A549 (cell line): ENCODE results near the gene FHAD1. TPM values are rescaled to one million over a fixed set of nuclear protein-coding genes. Genes with fewer than 3 reads are reported as not detected.

Source experiments
- ATAC-seq, 2 experiments: fragments of 200-7000 bp in 1 of 2; fragments of >200 bp in 1 of 2; cut with Nextera tagmentation in 1 of 2; cut with Tn5 transposase in 1 of 2; 3 replicates each; pipeline versions ENCODE4 v1.8.0 to v1.9.1; 2018 to 2020; ENCODE audit warnings: mild to moderate bottlenecking in 1 of 2, moderate library complexity in 1 of 2
- CTCF ChIA-PET: fragments of 300-600 bp; sonication (Branson Sonifier 250); formaldehyde crosslinking; extraction: SDS; loops from one replicate; lab custom pipeline; 2021; ENCODE audit warnings: antibody characterized with exemption, inconsistent platforms; lab: Yijun Ruan, JAX
- POLR2A ChIA-PET: fragments of 350-600 bp; formaldehyde crosslinking; extraction: SDS; loops from one replicate; lab custom pipeline; 2021; ENCODE audit warnings: antibody characterized with exemption, inconsistent platforms; lab: Yijun Ruan, JAX
- DNase-seq, 2 experiments: peaks; one replicate each; pipeline versions ENCODE4 v3.0.0 to v3.0.0-alpha.2; 2011 to 2016; ENCODE audit warnings: low read depth in 1 of 2, low spot score in 1 of 2
- FAIRE-seq: peaks from 2 replicates; lab custom pipeline; 2011; peaks lifted over from hg19 to GRCh38; lab: Jason Lieb, UNC
- H3K27ac ChIP-seq, 2 experiments: fragments of >200 bp; sonication (Bioruptor Twin); formaldehyde crosslinking; 3 replicates each; pipeline ENCODE4 v1.5.1; 2016 to 2017
- H3K4me1 ChIP-seq: fragments of >200 bp; sonication (Bioruptor Twin); formaldehyde crosslinking; 3 replicates; pipeline ENCODE4 v1.6.1; 2016
- H3K4me2 ChIP-seq: fragments of >200 bp; sonication (Bioruptor Twin); formaldehyde crosslinking; 3 replicates; pipeline ENCODE4 v1.6.1; 2016
- H3K4me3 ChIP-seq: fragments of >200 bp; sonication (Bioruptor Twin); formaldehyde crosslinking; 3 replicates; pipeline ENCODE4 v1.5.1; 2016
- H3K9me3 ChIP-seq: fragments of >200 bp; sonication (Bioruptor Twin); formaldehyde crosslinking; 3 replicates; pipeline ENCODE4 v1.6.1; 2016
- ATOH8 ChIP-seq: fragments of 250-450 bp; sonication (Bioruptor Pico); IDR thresholded peaks from 2 replicates; pipeline ENCODE4 v1.5.0; 2020; ENCODE audit warnings: low read depth, mild to moderate bottlenecking, moderate library complexity
- CBX2 ChIP-seq: fragments of 200-600 bp; sonication (generic); IDR thresholded peaks from 2 replicates; pipeline ENCODE4 v1.6.1; 2016; ENCODE audit warnings: low read depth, mild to moderate bottlenecking, borderline replicate concordance
- CEBPB ChIP-seq, 2 experiments: fragments of >200 bp in 1 of 2; sonication (Bioruptor Twin) in 1 of 2; formaldehyde crosslinking in 1 of 2; IDR thresholded peaks; 2 replicates each; pipeline ENCODE4 v1.6.1; 2012 to 2016
- CHD2 ChIP-seq: fragments of 150-350 bp; IDR thresholded peaks from 2 replicates; pipeline ENCODE4 v1.6.1; 2014; ENCODE audit warnings: low read length; ENCODE audit not compliant: partially characterized antibody
- CHD4 ChIP-seq: fragments of 200-600 bp; sonication (generic); IDR thresholded peaks from 2 replicates; pipeline ENCODE4 v1.6.1; 2016; ENCODE audit warnings: antibody characterized with exemption, mild to moderate bottlenecking, borderline replicate concordance
- E2F6 ChIP-seq: IDR thresholded peaks from 2 replicates; pipeline ENCODE4 v1.6.1; 2012; ENCODE audit warnings: low read depth, borderline replicate concordance
- EHF ChIP-seq: fragments of 250-450 bp; sonication (Bioruptor Pico); IDR thresholded peaks from 2 replicates; pipeline ENCODE4 v1.5.0; 2020; ENCODE audit warnings: mild to moderate bottlenecking
- EP300 ChIP-seq, 2 experiments: fragments of >200 bp; sonication (Bioruptor Twin); formaldehyde crosslinking; IDR thresholded peaks; 2 replicates in 1 of 2; 3 replicates in 1 of 2; pipeline ENCODE4 v1.6.1; 2016 to 2017
- FOSB ChIP-seq: fragments of 250-450 bp; sonication (Bioruptor Pico); IDR thresholded peaks from 2 replicates; pipeline ENCODE4 v1.5.0; 2020; ENCODE audit warnings: mild to moderate bottlenecking, moderate library complexity
- FOSL2 ChIP-seq, 2 experiments: fragments of 450-650 bp in 1 of 2; fragments of >200 bp in 1 of 2; sonication (Bioruptor Twin) in 1 of 2; formaldehyde crosslinking; IDR thresholded peaks; 2 replicates each; pipeline versions ENCODE4 v1.5.0 to v1.6.1; 2016 to 2020; ENCODE audit warnings: mild to moderate bottlenecking in 1 of 2, moderate library complexity in 1 of 2
- GATA3 ChIP-seq: IDR thresholded peaks from 2 replicates; pipeline ENCODE4 v1.6.1; 2012; ENCODE audit warnings: borderline replicate concordance
- HDAC2 ChIP-seq: fragments of 200-600 bp; sonication (generic); IDR thresholded peaks from 2 replicates; pipeline ENCODE4 v1.6.1; 2016
- HES2 ChIP-seq: fragments of >200 bp; sonication (Bioruptor Twin); formaldehyde crosslinking; IDR thresholded peaks from 2 replicates; pipeline ENCODE4 v1.6.1; 2016
- HOXA7 ChIP-seq: fragments of 250-450 bp; sonication (Bioruptor Pico); IDR thresholded peaks from 2 replicates; pipeline ENCODE4 v1.5.0; 2020; ENCODE audit warnings: mild to moderate bottlenecking, moderate library complexity
- HOXB13 ChIP-seq: fragments of 250-450 bp; sonication (Bioruptor Pico); IDR thresholded peaks from 2 replicates; pipeline ENCODE4 v1.5.0; 2020; ENCODE audit warnings: low read depth, mild to moderate bottlenecking, moderate library complexity
- JUN ChIP-seq, 2 experiments: fragments of >200 bp; sonication (Bioruptor Twin); formaldehyde crosslinking; IDR thresholded peaks; 2 replicates in 1 of 2; 3 replicates in 1 of 2; pipeline ENCODE4 v1.6.1; 2016 to 2017
- JUNB ChIP-seq: fragments of >200 bp; sonication (Bioruptor Twin); formaldehyde crosslinking; IDR thresholded peaks from 2 replicates; pipeline ENCODE4 v1.6.1; 2016
- KDM1A ChIP-seq: fragments of 200-600 bp; sonication (generic); IDR thresholded peaks from 2 replicates; pipeline ENCODE4 v1.6.1; 2016; ENCODE audit warnings: low read depth, mild to moderate bottlenecking
- MAZ ChIP-seq: fragments of 150-350 bp; IDR thresholded peaks from 2 replicates; pipeline ENCODE4 v1.6.1; 2014; ENCODE audit warnings: antibody characterized with exemption, low read depth, low read length, borderline replicate concordance
- NPAS2 ChIP-seq: fragments of 250-450 bp; sonication (Bioruptor Pico); IDR thresholded peaks from 2 replicates; pipeline ENCODE4 v1.8.0; 2022; ENCODE audit warnings: mild to moderate bottlenecking, moderate library complexity, borderline replicate concordance
- POLR2AphosphoS2 ChIP-seq: conservative IDR thresholded peaks from 2 replicates; pipeline ENCODE4 v1.6.1; 2012; ENCODE audit warnings: low read length, improper control_type of control experiment, inconsistent platforms
- RAD21 ChIP-seq, 2 experiments: fragments of >200 bp in 1 of 2; sonication (Bioruptor Twin) in 1 of 2; formaldehyde crosslinking in 1 of 2; IDR thresholded peaks in 1 of 2; conservative IDR thresholded peaks in 1 of 2; 2 replicates in 1 of 2; 3 replicates in 1 of 2; pipeline ENCODE4 v1.6.1; 2012 to 2018; ENCODE audit warnings: inconsistent platforms in 1 of 2
- RCOR1 ChIP-seq: fragments of 150-350 bp; IDR thresholded peaks from 2 replicates; pipeline ENCODE4 v1.6.1; 2014; ENCODE audit warnings: antibody characterized with exemption, low read length, low read depth
- RFX5 ChIP-seq: fragments of 450-650 bp; IDR thresholded peaks from 2 replicates; pipeline ENCODE4 v1.7.1; 2014; ENCODE audit warnings: antibody characterized with exemption, mild to moderate bottlenecking, moderate library complexity
- RNF2 ChIP-seq: fragments of 200-600 bp; sonication (generic); IDR thresholded peaks from 2 replicates; pipeline ENCODE4 v1.6.1; 2016; ENCODE audit warnings: low read depth, mild to moderate bottlenecking, antibody characterized with exemption, moderate library complexity, borderline replicate concordance
- SREBF2 ChIP-seq: fragments of 450-650 bp; IDR thresholded peaks from 2 replicates; pipeline ENCODE4 v1.6.1; 2014; ENCODE audit warnings: mild to moderate bottlenecking, moderate library complexity
- TFCP2L1 ChIP-seq: fragments of 250-450 bp; sonication (Bioruptor Pico); IDR thresholded peaks from 2 replicates; pipeline ENCODE4 v1.5.0; 2021; ENCODE audit warnings: mild to moderate bottlenecking
- TP53 ChIP-seq: fragments of 250-450 bp; sonication (Bioruptor Pico); IDR thresholded peaks from 2 replicates; pipeline ENCODE4 v1.5.0; 2021; ENCODE audit warnings: mild to moderate bottlenecking, moderate library complexity
- USF2 ChIP-seq: fragments of 450-650 bp; IDR thresholded peaks from 2 replicates; pipeline ENCODE4 v1.6.1; 2014; ENCODE audit warnings: antibody characterized with exemption
- ZFP36 ChIP-seq: fragments of 450-650 bp; IDR thresholded peaks from 2 replicates; pipeline ENCODE4 v1.6.1; 2014; ENCODE audit warnings: borderline replicate concordance; ENCODE audit not compliant: partially characterized antibody
- WGBS: methylation state at CpG from one replicate; pipeline ENCODE4 v1.1.6; 2017; ENCODE audit errors: missing lambda C conversion rate; 5-methylcytosine and 5-hydroxymethylcytosine counted together
- polyA plus RNA-seq, 4 experiments: library from polyadenylated mRNA; depleted of rRNA in 3 of 4; stranded (reverse); fragments of >200 nt; fragmentation: RNase III in 1 of 4; extraction: RNeasy Plus Mini Kit Qiagen cat#74134 plus additional on column Dnase treatment in 1 of 4; gene quantifications; 2 replicates in 3 of 4; 3 replicates in 1 of 4; pipeline ENCODE4 v1.2.3, GENCODE V29; 2011 to 2017

Gene FHAD1
- polyA plus RNA-seq, 2 of the 4 experiments (the other 2 are of a cell fraction), result 0.31 to 0.32 TPM

- Histone ChIP-seq H3K9me3 (no peaks in the 10 kb centered on the region), H3K27ac (no peak overlapping the region), H3K4me3 (no peak overlapping the region), H3K4me1 (0 out of 3 replicates have a peak, but pooled peaks cover 3% of the 10 kb centered on the region), H3K4me2 (no peak overlapping the region)
- no peak for DNase-seq
- ChIA-PET POLR2A (no interaction called here), CTCF (interaction anchor here (0.9 to 2.2 kb wide), 5 partner anchors 9 to 92 kb away, joined by 3 to 8 read pairs (median 5); no protein-coding TSS in a partner anchor)
- WGBS, result 93% methylated on average over 12 of the region's 12 CpGs
- TF ChIP-seq POLR2AphosphoS2 (no peak), CBX2 (no peak), HDAC2 (no peak), RAD21 (conservative IDR thresholded peaks at IDR 0.05 in 1 of 2, IDR thresholded peaks at IDR 0.05 in 1 of 2) (no peak), ZFP36 (no peak), RCOR1 (no peak), GATA3 (no peak), HOXB13 (no peak), JUNB (no peak), KDM1A (no peak), FOSB (no peak), HES2 (no peak), CHD4 (no peak), RNF2 (no peak), MAZ (no peak), ATOH8 (no peak), RFX5 (no peak)
- no peak for FAIRE-seq
- ATAC-seq, result no peak
These were observed 27.0 kb upstream of the FHAD1 start for GRCh38 chr1:15220024-15220392.

- FAIRE-seq, result no peak
These were observed 26.1 kb upstream of the FHAD1 start for GRCh38 chr1:15220825-15221431.

More at GRCh38 chr1:15220825-15221431, 26.1 kb upstream of the FHAD1 start:
- ChIA-PET CTCF (interaction anchor here (0.6 to 2.2 kb wide), 7 partner anchors 8 to 203 kb away, joined by 3 to 8 read pairs (median 3); no protein-coding TSS in a partner anchor), POLR2A (no interaction called here)
- no peak overlapping the region for H3K27ac ChIP-seq
- H3K4me2 ChIP-seq, result no peak overlapping the region
- 0 out of 3 replicates have a peak, but pooled peaks cover 3% of the 10 kb centered on the region for H3K4me1 ChIP-seq
- ATAC-seq, result peak in 1 of 2 experiments; percentile 57; a peak in 3 of 6 replicates
- no peak for TF ChIP-seq SREBF2
- TF ChIP-seq TFCP2L1 (CRISPR knock-in tag), result no peak
- TF ChIP-seq FOSL2 (IDR thresholded peaks at IDR 0.05), result no peak
- no peak for TF ChIP-seq FOSL2 (CRISPR knock-in tag; IDR thresholded peaks at IDR 0.05)
- no peak for TF ChIP-seq RAD21 (conservative IDR thresholded peaks at IDR 0.05 in 1 of 2, IDR thresholded peaks at IDR 0.05 in 1 of 2)
- TF ChIP-seq HOXA7 (CRISPR knock-in tag), result no peak
- no peak for TF ChIP-seq TP53
- no peak for TF ChIP-seq NPAS2
- TF ChIP-seq CHD2, result no peak
- no peak for TF ChIP-seq E2F6
- no peak for TF ChIP-seq MAZ
- TF ChIP-seq EP300 (IDR thresholded peaks at IDR 0.05), result no peak
- TF ChIP-seq JUN (IDR thresholded peaks at IDR 0.05), result no peak
- TF ChIP-seq JUNB, result no peak
- no peak for TF ChIP-seq CEBPB (IDR thresholded peaks at IDR 0.05)
- TF ChIP-seq CBX2, result no peak
- TF ChIP-seq EHF (CRISPR knock-in tag), result no peak
- no peak for TF ChIP-seq USF2
- WGBS, result 88% methylated on average over 7 of the region's 7 CpGs
- H3K4me3 ChIP-seq, result no peak overlapping the region
- no peaks in the 10 kb centered on the region for H3K9me3 ChIP-seq
- DNase-seq, result peak in 1 of 2 experiments; percentile 18
